HG03097 (cell line): Measurements from ENCODE around the gene ARHGEF33.

ENCODE experiments used
- ATAC-seq: cut with Tn5 transposase; IDR thresholded peaks from one replicate; pipeline ENCODE4 v1.9.1; 2021; ENCODE audit not compliant: unreplicated experiment, low FRiP score

ARHGEF33 gene

GRCh38 chr2:39007875-39008504 is 118.3 kb downstream of the ARHGEF33 start:
- no peak for ATAC-seq

- ATAC-seq, result no peak
Measured at GRCh38 chr2:39008665-39009064, 119.0 kb downstream of the ARHGEF33 start.

DNA sequence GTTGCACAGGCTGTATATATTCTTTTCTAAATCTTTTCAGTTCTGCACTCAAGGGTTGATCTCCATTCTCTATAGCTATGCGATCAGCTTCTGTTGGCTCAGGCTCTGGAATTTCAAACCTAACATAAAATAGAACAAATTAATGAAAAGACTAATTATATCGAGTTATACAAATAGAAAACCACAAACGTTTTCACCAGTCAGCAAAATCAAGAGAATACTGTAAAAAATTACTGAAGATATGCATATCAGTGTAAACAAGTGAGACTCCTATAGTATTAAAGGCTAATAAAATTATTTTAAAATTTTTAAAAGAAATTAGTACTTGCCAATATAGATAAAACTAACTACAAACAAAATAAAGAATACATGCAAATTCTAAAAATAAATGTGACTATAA is 124.2 kb downstream of the ARHGEF33 start:
- ATAC-seq, result no peak

DNA sequence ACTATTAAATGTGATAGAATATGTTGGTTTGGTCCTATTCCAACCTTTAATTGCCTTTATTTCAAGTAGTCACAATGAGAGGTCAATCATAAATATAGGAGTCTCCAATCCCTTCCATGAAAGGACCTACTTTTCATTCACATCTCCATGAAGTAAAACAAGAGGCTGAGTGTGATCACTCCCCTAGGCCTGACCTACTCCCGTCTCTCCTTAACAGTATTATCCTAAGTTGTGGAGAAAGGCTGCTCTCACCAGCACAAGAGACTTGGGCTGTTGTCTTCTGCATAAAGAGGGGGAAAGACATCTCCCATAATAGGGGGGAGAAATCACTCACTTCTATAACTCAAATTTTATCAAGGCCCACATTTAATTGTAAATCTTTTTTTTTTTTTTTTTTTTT is 125.7 kb downstream of the ARHGEF33 start:
- no peak for ATAC-seq

GRCh38 chr2:39017334-39017733 is 127.7 kb downstream of the ARHGEF33 start:
- no peak for ATAC-seq

- no peak for ATAC-seq
Measured at GRCh38 chr2:39018638-39019037, 129.0 kb downstream of the ARHGEF33 start.

GRCh38 chr2:39020383-39020782 is 130.7 kb downstream of the ARHGEF33 start:
- ATAC-seq, result no peak

- ATAC-seq, result no peak
Measured at GRCh38 chr2:39022642-39023235, 133.1 kb downstream of the ARHGEF33 start.

DNA sequence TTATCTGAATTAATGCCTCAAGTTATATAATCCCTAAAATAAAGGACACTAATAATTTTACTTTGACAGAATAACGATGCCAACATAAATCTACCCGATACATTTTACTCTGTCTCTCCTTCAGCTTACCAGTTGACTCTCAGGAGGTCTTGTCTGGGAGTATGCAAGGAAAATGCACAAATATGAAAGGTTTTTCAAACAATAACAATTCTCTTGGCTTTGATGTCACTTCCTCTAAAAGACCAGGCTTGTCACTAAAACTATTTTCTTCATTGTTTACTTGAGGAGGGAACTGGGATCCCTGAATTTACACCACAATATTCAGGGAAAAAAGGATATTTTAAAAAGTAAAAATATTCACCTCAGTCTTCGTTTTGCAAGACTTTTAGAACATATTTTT is 134.0 kb downstream of the ARHGEF33 start:
- ATAC-seq, result no peak

DNA sequence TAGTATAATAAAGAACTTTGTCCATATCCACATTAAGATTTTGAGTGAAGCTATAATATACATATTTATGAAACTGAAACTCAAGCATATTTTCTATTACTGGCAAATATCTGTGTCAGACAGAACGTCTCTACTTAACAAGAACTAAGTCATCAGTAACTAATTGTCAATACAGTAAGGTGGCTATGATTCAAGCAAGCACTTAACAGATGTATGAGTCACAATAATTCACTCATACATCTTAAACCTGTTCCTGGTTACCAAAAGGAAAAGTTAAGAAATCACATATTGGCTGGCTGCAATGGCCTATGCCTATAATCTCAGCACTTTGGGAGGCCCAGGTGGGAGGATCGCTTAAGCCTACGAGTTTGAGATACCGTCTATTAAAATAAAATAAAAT is 135.2 kb downstream of the ARHGEF33 start:
- no peak for ATAC-seq
